ENCODE results near the gene MRPS10. TPM values are rescaled to one million over a fixed set of nuclear protein-coding genes. Genes with fewer than 3 reads are reported as not detected.

Gene MRPS10
- total and polyA plus RNA-seq, 7 donors, result 40.3 to 110 (median 54.5) TPM

- ATAC-seq (no peak), DNase-seq (peak in 1 of 2 donors; percentile 51)
- Histone ChIP-seq H3K9me3 (no peaks in the 10 kb centered on the region), H3K36me3 (ENCODE audit: insufficient read depth in 1 of 2, low read depth in 1 of 2) (no peaks in the 10 kb centered on the region), H3K4me1 (no peaks in the 10 kb centered on the region), H3K27ac (no peak overlapping the region), H3K4me3 (no peak overlapping the region), H3K27me3 (ENCODE audit: insufficient read depth in 3 of 3, low read length in 2 of 3) (no peaks in the 10 kb centered on the region)
- intact Hi-C loops (cut with DNase I), result loop anchor here in 1 of 2 donors (5.0 kb wide), 1 partner anchor 284 kb away; no protein-coding TSS in a partner anchor
- 82 to 86% (median 83%) methylated on average over 24 of the region's 24 CpGs for WGBS, 3 donors
- TF ChIP-seq CTCF (IDR thresholded peaks at IDR 0.05), result no peak
Measured at GRCh38 chr6:42263165-42263728, 45.6 kb upstream of the MRPS10 start.

- Histone ChIP-seq H3K27ac (no peak overlapping the region), H3K4me3 (no peak overlapping the region), H3K27me3 (ENCODE audit: insufficient read depth in 3 of 3, low read length in 2 of 3) (no peaks in the 10 kb centered on the region), H3K36me3 (ENCODE audit: insufficient read depth in 1 of 2, low read depth in 1 of 2) (no peaks in the 10 kb centered on the region), H3K4me1 (no peaks in the 10 kb centered on the region), H3K9me3 (no peaks in the 10 kb centered on the region)
- ATAC-seq (peak; percentile 46 to 86 (median 68)), DNase-seq (peak in 1 of 2 donors; percentile 83)
- peak; percentile 41 for TF ChIP-seq CTCF (IDR thresholded peaks at IDR 0.05)
- intact Hi-C loops (cut with DNase I), result loop anchor here (2.0 to 5.0 kb wide), 2 partner anchors 286 kb away; no protein-coding TSS in a partner anchor
- 32 to 45% (median 38%) methylated on average over 10 to 11 of the region's 11 CpGs for WGBS, 3 donors
Measured at GRCh38 chr6:42260972-42261371, 43.3 kb upstream of the MRPS10 start.

GRCh38 chr6:42260396-42260888 lies 42.8 kb upstream of the MRPS10 start:
- H3K36me3 ChIP-seq (ENCODE audit: insufficient read depth in 1 of 2, low read depth in 1 of 2), result no peaks in the 10 kb centered on the region
- 77 to 81% (median 80%) methylated on average over 7 of the region's 7 CpGs for WGBS, 3 donors
- intact Hi-C loops (cut with DNase I), result loop anchor here (2.0 to 5.0 kb wide), 2 partner anchors 286 to 287 kb away; no protein-coding TSS in a partner anchor
- no peaks in the 10 kb centered on the region for H3K4me1 ChIP-seq
- no peaks in the 10 kb centered on the region for H3K27me3 ChIP-seq (ENCODE audit: insufficient read depth in 3 of 3, low read length in 2 of 3)
- peak in 1 of 2 donors; percentile 81 for DNase-seq
- H3K27ac ChIP-seq, result no peak overlapping the region
- ATAC-seq, result peak; percentile 9 to 78 (median 62)
- H3K9me3 ChIP-seq, result no peaks in the 10 kb centered on the region
- no peak overlapping the region for H3K4me3 ChIP-seq
- no peak for TF ChIP-seq CTCF (IDR thresholded peaks at IDR 0.05)

- DNase-seq (no peak), ATAC-seq (peak in 1 of 4 donors; percentile 34)
- WGBS, 3 donors, result 75% methylated on average over 10 of the region's 10 CpGs
- TF ChIP-seq CTCF (IDR thresholded peaks at IDR 0.05), result no peak
- intact Hi-C loops (cut with DNase I), result loop anchor here (2.0 to 5.0 kb wide), 2 partner anchors 287 kb away; no protein-coding TSS in a partner anchor
- Histone ChIP-seq H3K4me3 (no peak overlapping the region), H3K36me3 (ENCODE audit: insufficient read depth in 1 of 2, low read depth in 1 of 2) (no peaks in the 10 kb centered on the region), H3K27ac (no peak overlapping the region), H3K4me1 (no peaks in the 10 kb centered on the region), H3K27me3 (ENCODE audit: insufficient read depth in 3 of 3, low read length in 2 of 3) (no peaks in the 10 kb centered on the region), H3K9me3 (no peaks in the 10 kb centered on the region)
Measured at GRCh38 chr6:42259841-42260395, 42.3 kb upstream of the MRPS10 start.
